ENCODE data around the gene ROBO2. TPM values are rescaled to one million over a fixed set of nuclear protein-coding genes. Genes with fewer than 3 reads are reported as not detected.

The ROBO2 gene
- total RNA-seq, 1 donor from 2014 or later = 42.3 TPM

DNA sequence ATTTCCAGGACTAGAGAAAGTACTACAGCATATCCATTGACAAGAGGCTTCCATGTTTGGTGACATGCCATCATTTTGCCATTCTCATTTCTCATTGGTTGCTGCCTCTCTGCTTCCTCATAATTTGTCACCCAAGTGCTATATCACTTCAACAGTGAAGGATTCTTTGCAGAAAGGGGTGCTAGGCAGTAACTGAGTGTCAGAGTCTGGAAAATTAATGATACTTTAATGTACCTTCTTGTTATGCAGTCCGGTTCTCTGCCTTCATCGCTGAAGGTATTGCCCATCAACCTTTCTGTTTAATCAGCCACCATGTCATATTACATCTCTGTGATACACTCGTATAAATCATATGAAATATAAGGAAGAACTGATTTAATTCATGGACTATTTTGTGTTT, 550.3 kb downstream of the ROBO2 start:
- DNase-seq = no peak

DNA sequence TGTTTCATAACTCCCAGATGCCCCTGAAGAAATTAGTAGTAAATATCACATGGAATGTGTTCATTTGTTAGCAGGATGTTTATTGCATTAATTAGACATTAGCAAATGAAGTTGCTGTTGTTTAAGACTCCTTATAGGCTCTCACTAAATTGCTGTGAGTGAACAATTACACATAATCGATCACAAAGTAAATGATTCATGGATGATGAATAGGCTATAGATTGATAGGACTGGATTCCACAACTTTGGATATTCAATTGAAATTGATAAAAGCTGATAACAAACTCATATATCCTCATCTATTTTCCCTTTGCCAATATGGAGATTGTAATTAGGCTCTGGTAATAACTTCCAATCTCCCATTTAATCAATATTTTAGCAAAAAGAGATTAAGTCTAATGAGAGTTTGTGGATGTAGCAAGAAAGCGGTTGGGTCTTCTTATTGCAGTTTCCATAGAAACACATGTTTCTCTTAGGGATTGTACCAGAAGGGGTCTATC, 555.5 kb downstream of the ROBO2 start:
- DNase-seq = no peak

DNA sequence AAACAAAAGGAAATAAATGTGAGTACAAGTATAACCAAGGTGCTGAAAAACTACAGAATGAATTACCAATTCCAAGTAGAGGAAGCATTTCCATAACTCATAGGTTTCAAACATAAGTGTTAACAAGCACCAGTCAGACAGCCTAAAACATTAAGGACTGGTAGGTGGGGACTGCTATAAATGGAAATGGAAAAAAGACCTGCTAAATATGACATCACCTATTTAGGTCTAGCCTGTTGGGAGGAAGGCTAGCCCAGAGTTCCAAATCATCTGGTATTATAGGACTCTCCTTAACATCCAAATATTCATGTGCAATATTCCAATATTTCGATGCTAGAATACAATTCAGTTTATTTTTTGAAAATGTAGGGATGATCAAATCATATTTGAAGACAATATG, 560.0 kb downstream of the ROBO2 start:
- no peak for DNase-seq

DNA sequence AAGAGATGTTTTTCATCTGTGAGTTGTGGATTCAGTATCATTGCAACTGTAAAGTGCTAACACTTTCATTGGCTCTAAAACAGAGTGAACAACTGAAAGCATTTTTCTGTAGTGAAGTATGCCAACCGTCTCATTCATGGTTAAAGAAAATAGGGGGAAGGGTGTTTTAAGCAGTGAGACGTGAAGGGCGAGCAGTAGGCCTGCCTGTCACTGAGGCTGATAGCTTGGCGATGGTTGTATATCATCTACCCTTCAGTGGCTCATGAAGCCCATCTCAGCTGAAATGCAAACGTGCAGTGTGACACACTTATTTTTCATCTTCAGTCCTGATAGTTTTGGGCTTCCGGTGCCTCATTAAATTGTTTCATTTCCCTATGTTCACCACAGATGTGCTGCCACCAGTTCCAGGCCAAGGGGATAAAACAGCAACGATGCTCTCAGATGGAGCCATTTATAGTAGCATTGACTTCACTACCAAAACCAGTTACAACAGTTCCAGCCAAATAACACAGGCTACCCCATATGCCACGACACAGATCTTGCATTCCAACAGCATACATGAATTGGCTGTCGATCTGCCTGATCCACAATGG, 562.0 kb downstream of the ROBO2 start:
- DNase-seq = no peak

DNA sequence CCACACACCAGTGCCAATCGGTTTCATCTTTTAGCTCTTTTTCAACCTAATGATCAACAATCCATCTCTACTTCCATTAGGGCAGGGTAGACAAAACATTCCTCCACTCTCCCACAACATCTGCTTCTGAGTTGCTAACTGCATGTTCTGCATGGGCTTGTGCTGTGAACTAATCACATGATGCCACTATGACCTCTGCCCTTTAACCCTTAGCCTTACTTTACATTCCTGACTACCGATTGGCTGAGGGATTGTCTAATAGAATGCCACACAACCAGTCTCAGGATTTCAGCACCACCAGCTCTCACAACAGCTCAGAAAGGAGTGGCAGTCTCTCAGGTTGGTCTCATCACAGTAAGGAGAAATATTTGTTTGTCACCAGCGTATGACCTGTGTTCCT, 562.8 kb downstream of the ROBO2 start:
- DNase-seq = no peak

DNA sequence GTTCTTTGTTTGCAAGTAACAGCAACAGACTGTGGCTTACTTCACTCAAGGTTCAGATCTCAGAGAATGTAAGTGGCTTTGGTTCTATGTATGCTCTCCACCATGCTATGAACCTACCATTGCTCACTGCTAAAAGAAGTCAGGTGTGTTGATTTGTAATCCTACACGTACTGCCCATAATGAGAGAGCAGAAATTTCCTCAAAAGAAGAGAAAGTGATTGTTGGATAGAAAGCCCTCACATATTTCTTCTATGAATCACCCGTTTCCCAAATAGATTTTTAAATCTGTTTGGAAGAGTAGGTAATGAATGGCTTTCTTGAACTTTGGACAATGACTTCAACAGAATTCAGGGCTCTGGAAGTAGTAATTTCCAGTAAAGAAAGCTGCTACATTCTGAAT, 565.4 kb downstream of the ROBO2 start:
- DNase-seq = no peak

DNA sequence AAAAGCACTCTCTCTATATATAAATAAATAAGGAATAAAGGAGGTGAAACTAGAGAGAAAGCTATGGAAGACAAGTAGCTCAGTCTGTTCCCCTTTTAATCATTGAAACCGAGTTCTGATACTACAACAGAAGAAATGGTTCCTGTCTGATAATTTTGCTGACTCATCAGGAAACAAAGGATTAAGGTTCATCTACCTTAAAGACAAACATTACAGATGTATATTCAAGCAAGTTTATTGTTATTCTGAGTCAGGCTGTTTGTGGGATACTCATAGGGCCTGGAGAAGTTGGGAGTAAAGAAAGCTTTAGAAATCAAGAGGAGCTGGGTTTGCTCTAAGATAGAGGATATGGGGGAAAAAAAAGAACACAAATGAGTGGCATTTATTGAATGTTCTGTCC, 566.0 kb downstream of the ROBO2 start:
- DNase-seq = no peak

DNA sequence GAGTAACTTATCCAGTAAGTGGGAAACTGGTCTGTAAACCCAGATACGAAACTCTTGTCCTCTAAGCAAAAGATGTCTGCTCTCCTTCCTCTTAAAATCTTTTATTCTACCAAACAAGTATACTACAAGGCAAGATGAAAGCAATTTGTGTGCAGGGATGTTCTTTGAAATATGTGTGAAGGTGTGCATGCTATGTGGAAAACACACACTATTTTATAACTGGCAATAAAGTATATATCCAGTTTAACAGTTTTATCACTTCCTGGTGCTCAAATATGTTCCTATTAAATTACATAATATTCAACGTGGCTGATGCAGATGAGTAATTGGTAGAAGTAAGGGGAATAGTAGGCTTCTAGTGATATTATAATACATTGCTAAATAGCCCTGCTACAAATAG, 566.5 kb downstream of the ROBO2 start:
- no peak for DNase-seq

DNA sequence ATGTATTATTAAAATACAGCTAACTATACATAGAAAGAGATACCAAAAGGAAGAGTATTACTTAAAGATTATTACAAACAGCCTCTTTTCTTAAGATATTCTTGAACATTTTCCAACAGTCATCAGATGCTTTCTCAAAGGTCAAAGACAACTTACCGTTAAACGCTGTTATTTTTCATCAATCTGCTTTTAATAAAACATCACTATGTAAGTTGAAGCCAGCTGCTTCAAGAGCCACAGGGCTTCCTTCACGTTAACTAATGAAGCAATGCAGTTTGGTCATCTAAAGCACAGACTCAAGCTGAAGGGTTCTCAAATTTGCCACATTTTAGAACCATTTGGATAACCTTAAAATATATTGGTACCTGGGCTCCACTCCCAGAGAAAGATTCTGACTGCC, 578.8 kb downstream of the ROBO2 start:
- DNase-seq = no peak

DNA sequence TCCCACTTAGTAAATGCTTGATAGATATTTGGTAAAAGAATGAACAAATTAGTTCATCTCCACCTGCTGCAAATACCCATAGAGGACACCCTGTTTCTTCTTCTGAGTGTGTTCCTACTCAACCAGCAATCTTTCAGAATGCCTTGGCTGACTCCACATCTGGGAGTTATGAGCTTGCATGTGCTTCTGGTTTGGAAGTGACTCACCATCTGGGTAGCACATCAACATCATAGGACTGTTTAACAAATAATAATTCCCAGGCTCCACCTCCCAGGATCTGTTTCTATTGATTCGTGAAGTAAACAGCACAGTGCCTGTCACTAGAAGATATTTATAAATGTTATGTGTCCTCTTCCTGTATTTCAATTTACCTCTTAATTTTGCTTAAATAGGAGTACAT, 580.1 kb downstream of the ROBO2 start:
- peak; percentile 85 for DNase-seq

DNA sequence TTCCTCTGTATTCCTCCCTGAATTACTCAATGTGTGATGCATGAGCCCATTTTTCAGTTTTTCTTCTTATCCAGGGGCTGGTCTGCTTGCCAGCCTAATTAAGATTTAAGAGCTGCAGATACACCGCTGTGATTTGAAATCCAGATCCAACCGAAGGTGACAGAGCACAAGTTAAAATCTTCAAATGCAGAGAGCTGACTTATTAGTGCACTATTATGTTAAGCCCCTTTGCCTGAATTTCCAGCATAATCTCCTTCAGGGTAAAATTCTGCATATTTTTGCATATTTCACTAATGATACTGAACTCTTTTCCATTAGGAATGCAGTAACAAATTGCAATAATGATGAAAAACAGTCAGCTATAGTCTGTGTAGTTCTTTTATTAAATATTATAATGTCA, 583.6 kb downstream of the ROBO2 start:
- no peak for DNase-seq

DNA sequence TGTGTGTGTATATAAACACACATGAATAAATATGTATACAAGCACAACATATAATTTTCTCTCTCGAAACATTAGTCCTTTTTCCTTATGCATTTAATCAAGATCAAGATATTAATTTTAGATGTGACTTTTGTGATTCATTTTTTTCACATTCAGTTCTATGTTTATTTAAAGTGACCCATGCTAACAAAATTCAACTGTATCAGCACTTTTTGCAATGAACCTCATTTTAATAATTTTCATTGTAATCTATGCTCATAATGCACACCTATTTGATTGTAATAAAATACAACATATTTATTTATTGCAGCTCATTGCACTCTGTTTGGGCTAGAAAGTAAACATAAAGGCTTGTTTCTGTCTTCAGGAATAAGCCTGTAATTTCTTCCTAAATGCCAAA, 586.3 kb downstream of the ROBO2 start:
- no peak for DNase-seq

DNA sequence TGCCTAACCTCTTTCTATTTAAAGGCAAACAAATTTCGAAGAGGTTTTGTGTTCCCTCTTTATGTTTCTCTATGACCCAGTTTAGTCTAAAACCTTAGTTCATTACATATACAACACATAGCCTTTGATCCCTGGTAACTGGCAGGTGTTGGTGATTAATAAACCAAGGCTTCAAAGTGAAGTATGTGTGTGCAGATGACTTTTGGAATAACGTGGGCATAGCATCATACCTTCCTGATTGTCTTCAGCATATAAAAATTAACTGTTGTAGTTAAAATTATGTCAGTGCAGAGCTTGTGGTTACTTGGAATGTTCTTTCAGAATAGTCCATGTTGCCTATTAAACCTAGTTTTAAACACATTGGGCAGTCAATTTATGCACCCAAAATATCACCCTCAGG, 608.3 kb downstream of the ROBO2 start:
- no peak for DNase-seq

DNA sequence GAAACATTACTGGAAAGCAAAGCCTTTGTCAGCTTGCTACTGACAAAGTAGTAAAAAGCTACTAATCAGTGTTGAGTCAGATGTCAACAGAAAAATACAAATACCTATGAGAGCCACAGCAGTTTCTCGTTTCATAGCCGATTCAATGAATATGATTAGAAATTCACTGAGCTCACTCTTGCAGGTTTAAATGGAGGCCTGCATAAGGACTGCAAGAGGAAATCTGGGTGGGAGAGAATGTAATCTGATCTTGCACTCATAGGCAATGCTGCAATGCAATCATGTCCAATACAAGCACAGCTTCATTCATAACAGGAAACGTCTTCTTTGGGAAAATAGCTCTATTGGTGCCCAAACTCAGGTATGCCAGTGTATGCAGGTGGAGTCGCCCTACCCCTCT, 608.8 kb downstream of the ROBO2 start:
- DNase-seq = no peak

DNA sequence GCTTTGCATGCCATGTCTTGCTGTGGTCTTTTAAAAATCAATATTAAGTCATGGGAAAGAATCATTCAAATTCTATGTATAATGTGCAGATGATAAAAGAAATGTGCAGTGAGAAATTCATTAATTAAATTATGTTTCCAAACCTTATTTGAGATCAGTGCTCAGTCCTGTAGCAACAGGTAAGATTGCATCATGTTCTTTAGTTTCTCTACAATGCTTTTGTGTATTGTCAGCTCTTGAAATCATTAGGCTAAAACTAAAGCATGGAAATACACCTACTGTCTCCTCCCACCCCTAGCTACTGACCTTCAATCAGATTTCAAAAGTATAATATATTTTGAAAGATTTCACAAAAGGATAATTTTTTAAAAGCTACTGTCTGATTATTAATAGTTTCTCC, 612.7 kb downstream of the ROBO2 start:
- no peak for DNase-seq

DNA sequence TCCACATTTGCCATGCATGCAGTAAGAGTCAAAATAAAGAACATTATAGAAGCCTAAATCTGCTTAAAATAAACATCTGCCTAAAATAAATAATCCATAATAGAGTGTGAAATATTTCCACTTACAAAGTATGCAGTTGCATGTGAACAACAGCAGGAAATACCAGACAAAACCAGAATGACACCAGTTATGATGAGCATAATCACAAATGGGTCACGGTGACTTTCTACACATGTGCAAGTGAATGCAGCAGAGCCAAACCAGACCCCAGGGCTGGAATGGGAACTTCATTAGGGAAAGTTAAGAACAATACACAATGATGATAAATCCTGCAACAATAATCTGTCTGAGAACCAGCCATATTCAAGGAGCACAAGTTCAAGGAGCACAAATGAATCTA, 615.5 kb downstream of the ROBO2 start:
- DNase-seq = no peak

DNA sequence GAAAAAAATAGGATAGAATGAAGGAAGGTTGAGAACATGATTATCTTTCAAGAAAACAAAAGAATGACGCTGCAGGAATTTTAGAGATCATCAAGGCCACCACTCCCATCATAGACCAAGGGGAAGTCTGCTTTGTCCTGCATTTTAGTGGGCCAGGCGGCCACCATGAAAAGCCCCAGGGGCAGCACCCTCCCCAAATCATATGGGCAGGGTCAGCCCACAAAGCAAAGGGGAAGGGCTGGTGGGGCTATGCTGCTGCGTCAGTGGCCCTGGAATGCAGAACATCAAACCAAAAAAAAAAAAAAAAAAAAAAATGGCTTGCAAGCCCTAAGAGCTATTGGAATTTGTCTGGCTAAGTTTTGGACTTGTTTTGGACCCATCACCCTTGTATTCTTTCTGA, 620.8 kb downstream of the ROBO2 start:
- no peak for DNase-seq

DNA sequence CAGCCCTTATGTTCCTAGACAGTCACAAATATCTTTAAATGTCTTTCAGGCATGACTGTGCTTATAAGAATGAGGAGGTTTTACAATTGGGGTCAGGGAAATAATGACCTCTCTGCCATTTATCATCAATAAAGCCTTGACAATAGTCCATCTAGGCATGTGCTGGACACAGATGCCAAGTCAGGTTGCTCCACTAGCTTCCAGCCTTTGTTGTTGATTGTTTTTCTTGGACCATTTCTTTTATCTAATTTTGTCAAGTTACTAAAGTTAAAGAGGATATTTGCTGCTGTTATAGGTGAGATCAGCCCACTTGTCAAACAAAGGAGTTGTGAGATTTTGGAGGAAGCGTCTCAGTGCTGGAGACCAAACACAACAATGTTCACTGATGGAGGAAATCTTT, 628.0 kb downstream of the ROBO2 start:
- no peak for DNase-seq

DNA sequence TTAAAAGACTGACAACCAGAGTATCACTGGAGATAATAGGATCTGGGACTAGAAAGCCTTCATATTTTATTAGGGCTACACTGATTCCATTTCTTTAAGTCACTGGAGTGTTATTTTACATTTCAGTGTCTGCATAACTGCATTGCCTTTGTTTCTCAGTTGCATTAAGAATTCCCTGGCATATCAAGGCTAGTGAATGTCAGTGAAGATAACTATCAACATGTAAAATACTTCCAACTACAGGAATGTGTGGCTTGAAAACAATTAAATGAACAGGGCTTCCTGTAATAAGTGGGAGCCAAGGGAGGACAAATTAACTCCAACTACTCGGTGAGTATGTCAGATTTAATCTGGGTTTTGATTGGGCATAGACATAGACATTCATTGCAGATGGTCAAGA, 628.5 kb downstream of the ROBO2 start:
- no peak for DNase-seq

DNA sequence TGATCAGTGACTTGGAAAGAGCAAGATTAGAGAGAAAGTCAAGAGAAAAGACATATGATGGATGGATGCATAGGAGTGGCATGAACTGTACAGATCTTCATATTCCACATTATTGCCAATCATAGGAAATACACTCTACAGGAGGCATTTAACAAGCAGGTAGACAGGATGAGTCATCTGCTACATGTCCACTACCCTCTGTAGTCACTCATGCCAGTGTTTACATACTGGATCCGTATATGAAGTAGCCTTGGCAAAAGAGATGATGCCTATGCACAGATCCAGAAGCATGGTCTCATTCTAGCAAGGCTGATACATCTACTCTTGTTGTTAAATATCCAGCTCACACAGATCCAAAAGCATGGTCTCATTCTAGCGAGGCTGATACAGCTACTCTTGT, 632.1 kb downstream of the ROBO2 start:
- no peak for DNase-seq

DNA sequence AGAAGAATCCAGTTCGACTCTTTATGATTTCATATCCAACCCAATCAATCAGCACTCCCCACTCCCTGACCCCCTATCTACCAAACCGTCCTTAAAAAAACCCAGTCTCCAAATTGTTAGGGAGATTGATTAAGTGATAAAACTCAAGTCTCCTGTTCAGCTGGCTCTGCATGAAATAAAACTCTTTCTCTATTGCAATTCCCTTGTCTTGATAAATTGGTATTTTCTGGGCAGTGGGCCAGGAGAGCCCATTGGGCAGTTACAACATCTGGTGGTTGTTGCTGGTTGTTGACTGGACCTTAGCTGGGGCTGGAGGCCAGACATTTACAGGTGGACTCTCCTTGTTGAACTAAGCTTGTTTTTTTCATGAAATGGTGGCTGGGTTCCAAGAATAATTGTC, 642.3 kb downstream of the ROBO2 start:
- DNase-seq = no peak

DNA sequence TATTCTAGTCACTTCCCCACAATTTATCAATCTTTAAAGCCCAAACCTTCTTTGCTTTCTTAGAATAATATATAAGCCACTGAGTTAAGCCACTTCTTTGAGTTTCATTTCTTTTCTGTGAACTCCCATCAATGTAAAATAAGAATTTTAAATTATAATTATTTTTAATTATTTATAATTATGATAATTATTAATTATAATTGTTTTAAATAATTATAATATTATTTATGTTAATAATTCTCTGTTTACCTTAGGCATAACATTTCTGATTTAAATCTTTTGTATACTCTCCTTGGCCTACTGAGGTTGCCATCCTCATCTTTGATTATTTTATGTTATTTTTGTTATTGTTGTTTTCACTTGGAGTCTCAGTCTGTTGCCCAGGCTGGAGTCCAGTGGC, 644.2 kb downstream of the ROBO2 start:
- DNase-seq = no peak

DNA sequence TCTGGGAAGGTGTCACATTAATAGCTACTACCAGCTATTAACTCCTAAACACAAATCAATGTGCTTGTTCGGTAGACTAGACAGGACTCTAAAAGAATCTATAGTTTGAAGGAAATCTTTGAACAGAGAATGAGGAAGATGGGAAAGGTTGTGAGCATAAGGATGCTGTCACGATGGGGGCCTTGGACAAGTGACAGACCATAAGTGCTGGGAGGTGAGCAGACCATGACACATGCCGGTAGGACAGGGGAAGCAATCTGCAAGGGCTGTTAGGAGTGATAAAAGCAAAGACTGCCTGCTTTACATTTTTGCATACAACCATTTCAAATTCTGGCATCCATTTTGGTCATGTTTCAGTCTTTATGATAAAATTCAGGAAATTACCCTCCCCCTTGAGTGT, 645.8 kb downstream of the ROBO2 start:
- DNase-seq = no peak

DNA sequence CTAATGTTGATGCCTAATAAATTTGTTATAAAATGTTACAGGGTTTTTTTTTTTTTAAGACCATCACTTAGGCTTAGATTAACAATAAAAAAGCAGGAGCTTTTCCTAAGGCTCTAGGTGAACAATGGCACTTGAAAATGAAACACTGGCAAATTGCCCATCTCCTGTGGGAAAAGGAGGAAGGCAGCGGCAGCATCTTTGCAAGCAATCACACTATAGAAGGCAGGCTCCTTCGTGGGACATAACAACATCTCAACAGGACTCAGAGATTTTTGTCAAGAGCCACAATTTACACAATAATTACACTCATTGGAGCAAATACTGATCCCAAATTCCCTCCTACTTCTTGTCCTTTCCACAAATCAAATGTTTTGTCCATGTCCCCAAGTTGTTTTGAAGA, 646.7 kb downstream of the ROBO2 start:
- DNase-seq = no peak

DNA sequence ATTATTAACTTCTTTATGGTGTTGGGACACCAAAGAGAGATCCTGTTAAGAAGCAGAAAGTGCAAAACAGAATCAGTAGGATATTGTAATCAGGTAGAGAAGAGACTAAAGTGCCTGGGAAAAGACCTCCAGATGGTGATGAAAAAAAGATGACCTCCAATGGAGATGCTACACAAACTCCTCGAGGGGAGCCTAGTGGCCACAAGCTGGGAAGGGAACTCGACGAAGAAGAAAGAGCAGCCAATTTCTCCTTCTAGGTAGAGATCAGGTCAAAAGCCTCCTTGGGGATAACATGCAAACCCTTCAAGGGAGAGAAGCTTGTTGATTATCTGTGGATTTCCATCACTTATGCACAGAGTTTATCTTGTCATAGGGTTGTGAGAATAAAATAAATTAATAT, 647.6 kb downstream of the ROBO2 start:
- no peak for DNase-seq
